Tibial nerve (tissue), 4 donors: Measurements from ENCODE around the gene FERMT3.

Experiments used
- CTCF ChIP-seq, 5 experiments: fragments of 200-600 bp in 3 of 5; fragments of 450-650 bp in 2 of 5; sonication (generic) in 3 of 5; IDR thresholded peaks; one replicate each; pipeline ENCODE4 v1.5.1; 2016 to 2019; ENCODE audit warnings: antibody characterized with exemption in 5 of 5, mild to moderate bottlenecking in 3 of 5, moderate library complexity in 2 of 5
- EP300 ChIP-seq, 2 donors: sonication (generic); formaldehyde crosslinking; IDR thresholded peaks; one replicate each; pipeline ENCODE4 v1.6.1; 2017; ENCODE audit warnings: antibody characterized with exemption in 2 of 2, mild to moderate bottlenecking in 1 of 2

- TF ChIP-seq EP300 (IDR thresholded peaks at IDR 0.05) (no peak), CTCF (IDR thresholded peaks at IDR 0.05) (no peak)
Observed at GRCh38 chr11:64264371-64264852, 57.9 kb downstream of the FERMT3 start.
